ENCODE measurements around the gene METTL18.

The METTL18 gene

DNA sequence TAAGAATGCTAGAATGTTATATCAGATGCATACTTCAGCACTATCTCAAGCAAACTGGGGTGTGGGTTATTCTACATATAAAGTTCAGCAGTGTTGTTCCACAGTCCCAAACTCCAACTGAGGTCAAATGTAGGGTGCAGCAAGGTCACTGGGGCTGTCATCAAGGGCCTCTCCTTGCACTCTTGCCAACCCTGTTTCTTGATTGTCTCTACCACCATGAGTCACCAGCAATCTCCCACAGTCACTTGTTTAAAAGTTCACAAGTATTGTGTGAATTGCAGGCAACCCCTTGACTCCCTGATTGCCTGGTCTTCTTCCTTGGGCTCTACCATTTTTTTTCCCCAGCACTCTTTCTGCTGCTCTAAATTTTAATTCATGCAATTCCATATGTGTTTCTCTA lies 10.6 kb downstream of the METTL18 start:
- DNase-seq = no peak

DNA sequence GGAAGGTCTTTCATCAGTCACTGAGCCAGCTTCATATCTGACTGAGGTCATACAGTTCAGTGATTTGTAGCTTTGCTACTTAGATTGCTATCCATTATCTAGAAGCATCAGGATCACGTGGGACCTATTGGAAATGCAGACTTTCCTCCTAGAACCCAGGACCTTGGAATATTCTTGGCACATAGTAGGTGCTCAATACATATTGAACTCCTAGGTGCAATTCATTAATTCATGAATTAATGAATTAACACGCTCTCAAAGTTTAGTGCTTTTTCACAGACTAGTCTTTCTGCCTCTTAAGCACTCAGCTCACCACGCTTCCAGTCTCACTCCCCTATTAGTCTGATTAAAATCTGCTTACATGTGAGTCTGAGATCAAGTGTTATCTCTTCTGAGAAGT lies 12.1 kb downstream of the METTL18 start:
- no peak for DNase-seq

DNA sequence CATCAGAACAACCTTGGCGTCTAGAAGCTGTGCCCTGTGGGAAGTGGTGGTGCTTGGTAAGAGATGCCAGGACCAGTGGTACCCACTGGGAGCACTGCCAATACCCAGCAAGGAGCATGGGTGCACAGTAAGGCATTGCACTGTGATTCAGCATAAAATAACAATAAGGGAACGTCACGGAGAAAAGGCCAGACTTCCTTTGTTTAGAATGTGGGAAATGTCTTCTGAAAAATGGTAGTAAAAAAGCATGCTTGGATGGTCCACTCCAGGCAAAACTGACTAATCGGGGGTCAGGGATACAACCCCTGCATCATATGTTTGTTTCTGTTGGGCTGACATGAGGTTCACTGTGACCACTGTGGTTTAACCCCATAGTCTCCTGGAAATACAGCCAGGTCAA lies 14.7 kb downstream of the METTL18 start:
- DNase-seq = no peak

DNA sequence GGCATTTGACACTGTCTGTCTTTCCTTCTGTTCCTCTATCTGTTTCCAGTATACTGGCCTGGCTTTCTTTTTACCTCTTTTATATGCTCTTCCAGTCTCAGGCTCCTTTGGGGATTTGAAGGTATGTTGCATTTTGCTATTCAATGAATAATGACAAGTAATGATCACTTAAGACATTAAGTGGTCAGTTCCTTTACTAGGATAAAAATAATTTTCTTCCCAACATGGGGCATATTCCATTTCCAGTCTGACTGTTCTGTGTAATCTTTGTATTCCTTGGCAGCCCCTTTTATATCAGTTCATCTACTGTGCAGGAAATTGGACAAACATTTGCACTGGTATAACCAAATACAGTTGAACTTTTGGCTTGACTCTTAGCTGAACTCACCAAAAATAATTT lies 15.6 kb downstream of the METTL18 start:
- no peak for DNase-seq

DNA sequence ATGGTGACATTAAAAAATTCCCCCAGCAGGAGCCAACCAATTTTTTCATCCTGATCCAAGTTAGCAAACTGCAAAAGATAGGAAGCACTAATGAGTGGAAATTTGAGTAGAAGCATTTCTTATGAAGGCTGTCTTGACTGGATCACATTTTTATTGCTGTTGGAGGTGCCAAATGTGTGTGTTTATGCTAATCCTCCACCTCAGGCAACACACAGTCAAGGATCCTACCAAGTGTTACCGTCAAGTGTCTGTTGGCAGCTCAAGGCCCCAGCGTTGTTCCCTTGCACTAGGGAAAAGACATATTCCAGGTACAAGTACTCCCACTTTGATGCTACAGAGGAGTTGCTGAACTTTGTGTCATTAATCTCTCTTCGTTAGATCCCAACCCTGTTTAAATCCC lies 18.3 kb downstream of the METTL18 start:
- no peak for DNase-seq

DNA sequence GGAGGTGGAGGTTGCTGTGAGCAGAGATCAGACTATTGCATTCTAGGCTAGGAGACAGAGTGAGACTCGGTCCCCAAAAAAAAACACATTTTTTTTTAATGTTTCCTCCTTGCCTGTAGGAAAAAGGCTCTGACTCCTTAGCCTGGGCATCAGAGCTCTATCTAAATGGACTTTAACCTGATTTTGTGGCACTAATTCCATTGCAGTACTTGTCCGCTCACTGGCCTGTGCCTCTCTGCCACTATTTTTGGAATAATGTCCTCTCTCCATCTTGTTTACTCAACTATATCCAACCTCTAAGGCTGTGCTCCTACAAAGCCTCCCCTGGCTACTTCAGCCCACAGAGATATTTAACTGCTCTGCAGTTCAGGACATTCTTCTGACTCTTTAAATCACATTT lies 26.5 kb downstream of the METTL18 start:
- DNase-seq = no peak

DNA sequence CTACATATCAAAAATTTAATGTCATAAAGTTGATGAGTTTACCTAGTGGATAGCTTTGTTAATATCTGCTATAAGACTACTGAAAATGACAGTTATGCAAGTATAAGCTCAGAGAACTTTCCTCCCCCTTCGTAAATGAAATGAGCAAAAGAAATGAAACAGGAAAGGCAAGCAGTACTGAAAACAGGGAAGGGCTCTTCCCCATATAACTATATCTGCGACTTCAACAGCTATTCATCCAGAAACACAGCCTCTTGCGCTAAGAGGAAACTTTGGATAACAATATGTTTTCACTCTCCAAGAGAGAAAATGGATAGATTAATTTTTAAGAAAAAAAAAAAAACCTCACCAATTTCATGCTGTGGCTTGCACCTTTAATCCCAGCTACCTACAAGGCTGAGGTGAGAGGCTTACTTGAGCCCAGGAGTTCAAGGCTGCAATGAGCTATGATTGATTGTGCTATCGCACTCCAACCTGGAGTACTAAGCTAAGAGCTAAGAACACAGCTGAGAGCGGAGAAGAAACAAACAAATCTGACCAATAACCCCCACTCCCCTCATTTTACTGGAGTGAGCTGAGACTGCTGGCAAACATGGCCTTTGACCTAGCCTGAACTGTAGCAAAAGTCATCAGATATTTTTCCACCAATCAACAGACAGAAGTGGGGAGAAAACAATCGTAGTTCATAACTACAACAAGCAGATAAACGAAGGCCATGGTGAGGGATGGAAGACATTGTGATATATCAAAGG lies 29.0 kb downstream of the METTL18 start:
- no peak for DNase-seq

DNA sequence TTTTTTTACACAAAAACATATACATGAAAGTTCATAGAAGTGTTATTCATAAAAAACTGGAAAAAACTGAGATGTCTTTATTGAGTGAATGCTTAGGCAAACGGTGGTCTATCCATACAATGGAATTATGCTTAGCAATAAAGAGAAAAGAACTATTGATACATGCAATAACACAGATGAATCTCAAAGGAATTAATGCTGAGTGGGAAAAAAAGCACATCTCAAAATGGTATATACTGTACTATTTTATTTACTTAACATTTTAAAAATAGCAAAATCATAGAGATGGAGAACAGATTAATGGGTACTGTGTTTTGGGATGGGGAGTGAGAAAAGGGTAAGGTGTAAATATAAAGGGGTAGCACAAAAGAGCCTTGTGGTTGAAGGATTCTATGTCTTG lies 29.8 kb downstream of the METTL18 start:
- DNase-seq = no peak

DNA sequence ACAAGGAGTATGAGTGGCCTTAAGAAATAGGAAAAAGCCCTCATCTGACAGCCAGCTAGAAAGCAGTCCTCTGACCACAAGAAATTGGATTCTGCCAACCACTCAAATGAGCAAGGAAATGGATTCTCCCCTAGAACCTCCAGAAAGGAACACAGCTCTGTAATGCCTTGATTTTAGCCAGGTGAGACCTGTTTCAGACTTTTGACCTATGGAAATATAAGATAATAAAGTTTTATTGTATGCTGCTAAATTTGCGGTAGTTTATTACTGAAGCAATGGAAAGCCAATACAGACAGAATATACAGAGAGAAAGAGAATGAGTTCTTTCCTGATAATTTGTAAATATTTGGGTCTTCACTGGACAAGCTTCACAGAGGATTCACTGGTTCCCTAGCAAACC lies 32.0 kb downstream of the METTL18 start:
- no peak for DNase-seq

DNA sequence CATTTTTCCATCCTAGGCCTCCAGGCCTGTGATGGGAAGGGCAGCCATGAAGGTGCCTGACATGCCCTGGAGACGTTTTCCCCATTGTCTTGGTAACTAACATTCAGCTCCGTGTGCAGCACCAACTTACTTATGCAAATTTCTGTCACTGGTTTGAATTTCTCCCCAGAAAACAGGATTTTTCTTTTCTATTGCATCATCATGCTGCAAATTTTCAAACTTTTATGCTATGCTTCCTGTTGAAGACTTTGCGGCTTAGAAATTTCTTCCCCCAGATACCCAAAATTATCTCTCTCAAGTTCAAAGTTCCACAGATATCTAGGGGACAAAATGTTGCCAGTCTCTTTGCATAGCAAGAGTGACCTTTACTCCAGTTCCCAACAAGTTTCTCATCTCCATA lies 35.7 kb downstream of the METTL18 start:
- DNase-seq = no peak

DNA sequence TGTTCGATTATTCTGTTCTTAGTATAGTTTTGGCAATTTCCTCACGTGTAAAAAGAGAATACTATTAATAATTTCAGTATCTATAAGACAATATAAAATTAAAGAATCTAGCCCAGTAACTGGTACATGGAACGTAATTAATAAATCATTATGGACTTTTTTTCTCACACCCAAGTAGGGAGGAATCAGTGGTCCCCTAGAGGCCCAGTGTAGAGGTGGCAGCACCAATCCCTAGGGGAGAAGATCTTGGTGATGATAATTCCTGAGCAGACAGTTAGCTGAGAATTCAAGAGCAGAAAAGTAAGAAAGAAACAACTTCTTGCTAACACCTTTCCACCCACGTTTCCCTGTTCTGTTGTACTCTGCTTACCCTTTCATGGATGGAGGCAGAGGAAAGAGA lies 41.2 kb downstream of the METTL18 start:
- DNase-seq = no peak

DNA sequence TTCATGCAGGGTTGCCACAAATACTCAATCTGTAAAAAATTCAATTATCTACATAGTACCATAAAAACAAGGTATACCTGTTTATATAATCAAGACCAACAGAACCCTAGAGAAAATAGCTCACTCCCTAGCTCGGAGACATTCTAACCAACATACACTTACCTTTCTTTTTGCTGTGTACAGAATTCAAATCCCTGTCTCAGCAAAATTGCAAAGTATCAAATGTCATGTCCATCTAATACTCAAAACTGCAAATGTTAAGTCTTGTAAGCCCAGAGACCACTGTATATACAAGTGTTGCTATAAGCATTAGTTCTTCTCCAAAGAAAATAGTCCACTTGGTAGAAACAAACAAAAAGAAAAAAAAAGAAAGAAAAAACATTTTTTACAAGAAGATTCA lies 44.7 kb downstream of the METTL18 start:
- DNase-seq = no peak

DNA sequence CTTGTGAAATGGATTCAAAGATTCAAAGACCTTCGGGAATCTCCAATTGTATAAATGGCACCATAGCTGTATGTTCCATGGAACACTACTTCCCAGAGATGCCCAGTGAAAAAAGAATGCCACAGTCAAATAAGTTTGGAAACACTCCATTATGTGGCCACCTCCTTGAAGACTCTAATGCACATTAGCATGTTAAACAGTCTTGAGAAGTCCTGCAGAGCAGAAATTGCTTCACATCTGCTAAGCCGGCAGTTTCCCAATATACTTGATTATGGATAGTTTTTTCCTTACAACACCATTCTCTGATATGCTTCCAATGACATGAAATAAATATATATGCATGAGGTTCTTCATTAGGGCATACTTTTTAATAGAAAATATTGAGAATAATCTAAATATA lies 48.2 kb downstream of the METTL18 start:
- DNase-seq = no peak

DNA sequence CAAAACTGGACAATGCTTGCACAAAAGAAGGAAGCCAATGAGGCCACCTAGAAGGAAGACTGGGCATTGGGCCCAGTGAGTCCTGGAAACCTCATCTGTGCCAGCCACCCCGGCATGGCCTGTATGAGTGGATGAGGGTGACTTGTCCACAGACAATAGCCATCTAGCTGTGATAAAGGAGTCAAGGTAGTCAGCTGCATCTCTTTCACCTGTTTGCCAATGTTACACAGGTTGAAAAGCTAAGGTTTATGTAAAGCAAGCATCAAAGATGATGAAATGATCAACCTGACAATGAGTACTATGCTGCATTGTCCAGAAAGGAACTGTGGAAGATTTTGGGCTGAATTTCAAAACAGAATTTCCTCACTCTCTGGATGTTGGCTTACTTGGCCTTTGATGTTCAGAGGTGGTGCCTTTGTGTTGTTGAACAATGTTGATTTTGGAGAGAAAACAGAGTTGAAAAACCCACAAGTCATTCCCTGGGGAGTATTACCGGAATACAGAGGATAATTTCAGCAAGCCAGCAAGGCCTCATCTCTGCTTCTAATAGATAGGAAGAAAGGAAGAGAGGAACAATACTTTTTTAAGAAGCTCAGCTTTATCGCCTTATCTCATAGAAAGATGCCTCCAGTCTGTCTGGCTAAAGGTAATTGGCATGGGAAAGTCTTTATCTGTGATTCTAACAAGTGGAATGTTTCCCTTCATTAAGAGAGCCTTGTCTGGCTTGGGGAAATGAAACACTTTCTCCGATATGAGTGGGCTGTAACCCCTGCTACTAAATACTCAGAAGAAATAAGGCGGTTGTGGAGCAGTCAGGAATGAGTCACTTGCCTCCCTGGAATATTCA lies 49.5 kb downstream of the METTL18 start:
- no peak for DNase-seq

All from stimulated activated CD4-positive, alpha-beta T cell treated with anti-CD3 and anti-CD28 coated beads, Interleukin-4, amount 100 ng/mL, for 24 hours (primary cell).